Hepatocyte (in vitro differentiated cells): ENCODE results near the gene PSMB7.

Source experiments
- EZH2phosphoT487 ChIP-seq: fragments of 200-600 bp; sonication (generic); IDR thresholded peaks from one replicate; pipeline ENCODE4 v1.6.1; 2018; ENCODE audit warnings: antibody characterized with exemption, mild to moderate bottlenecking, low read depth, moderate library complexity; ENCODE audit not compliant: unreplicated experiment, severe bottlenecking
- TF ChIP-seq, protein P1 (sequence below): fragments of 200-600 bp; sonication (generic); IDR thresholded peaks from 2 replicates; pipeline ENCODE4 v1.5.1; 2016; ENCODE audit warnings: antibody characterized with exemption, mild to moderate bottlenecking; ENCODE audit not compliant: poor library complexity

DNA sequence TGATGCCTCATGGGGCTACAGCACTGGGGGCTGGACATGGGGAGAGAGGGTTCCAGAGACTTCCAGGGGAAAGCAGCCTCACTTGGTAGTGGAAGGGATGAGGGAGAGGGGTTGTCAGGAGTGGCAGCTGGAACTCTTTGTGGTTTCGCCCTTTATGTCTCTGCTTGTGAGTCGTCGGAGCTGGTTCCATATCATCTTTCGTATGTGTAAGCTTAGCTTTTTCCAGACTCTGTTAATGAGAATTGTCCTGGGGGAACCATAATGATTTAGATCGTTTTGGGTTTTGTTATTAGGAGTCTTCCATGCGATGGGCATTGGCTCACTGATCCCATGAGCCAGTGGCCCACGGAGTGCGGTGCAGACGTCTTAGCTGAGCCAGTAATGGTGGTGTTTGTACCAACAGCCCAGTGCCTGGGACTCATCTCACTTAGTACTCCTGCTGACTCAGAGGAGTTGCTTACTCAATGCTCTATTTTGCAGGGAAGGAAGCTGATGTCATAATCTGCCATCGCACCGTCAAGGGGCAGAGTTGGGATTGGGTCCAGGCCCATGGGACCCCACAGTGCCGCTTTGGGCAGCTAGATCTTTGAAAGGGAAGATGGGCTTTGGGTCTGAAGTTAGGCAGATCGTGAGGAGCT, 109.0 kb downstream of the PSMB7 start:
- no peak for TF ChIP-seq EZH2phosphoT487
- TF ChIP-seq, protein P1, sequence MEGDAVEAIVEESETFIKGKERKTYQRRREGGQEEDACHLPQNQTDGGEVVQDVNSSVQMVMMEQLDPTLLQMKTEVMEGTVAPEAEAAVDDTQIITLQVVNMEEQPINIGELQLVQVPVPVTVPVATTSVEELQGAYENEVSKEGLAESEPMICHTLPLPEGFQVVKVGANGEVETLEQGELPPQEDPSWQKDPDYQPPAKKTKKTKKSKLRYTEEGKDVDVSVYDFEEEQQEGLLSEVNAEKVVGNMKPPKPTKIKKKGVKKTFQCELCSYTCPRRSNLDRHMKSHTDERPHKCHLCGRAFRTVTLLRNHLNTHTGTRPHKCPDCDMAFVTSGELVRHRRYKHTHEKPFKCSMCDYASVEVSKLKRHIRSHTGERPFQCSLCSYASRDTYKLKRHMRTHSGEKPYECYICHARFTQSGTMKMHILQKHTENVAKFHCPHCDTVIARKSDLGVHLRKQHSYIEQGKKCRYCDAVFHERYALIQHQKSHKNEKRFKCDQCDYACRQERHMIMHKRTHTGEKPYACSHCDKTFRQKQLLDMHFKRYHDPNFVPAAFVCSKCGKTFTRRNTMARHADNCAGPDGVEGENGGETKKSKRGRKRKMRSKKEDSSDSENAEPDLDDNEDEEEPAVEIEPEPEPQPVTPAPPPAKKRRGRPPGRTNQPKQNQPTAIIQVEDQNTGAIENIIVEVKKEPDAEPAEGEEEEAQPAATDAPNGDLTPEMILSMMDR: no peak
